ENCODE results near the gene TEAD3.

TEAD3 gene

DNA sequence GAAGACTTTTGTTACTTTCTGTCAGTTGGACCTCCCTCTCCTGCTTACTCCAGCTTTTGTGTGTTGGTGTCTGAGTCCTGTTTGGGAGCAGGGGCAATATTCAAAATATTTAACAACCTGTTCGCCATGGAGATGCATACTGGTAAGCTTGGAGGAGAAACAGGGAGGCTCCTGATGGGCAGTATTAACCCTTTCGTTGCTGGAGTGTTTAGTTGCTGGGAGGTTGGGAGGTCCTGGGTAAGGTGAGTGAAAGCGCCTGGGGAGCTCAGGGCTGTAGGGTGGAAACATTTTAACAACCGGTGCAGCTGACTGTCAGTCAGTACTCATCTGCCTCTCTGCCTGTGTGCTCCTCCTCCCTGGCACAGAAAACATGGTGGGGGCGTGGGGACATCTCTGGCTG, 11.7 kb upstream of the TEAD3 start:
- Histone ChIP-seq H3K4me1 (ENCODE audit: control insufficient read depth, insufficient read depth, low read length) (no peaks in the 10 kb centered on the region), H3K9ac (ENCODE audit: low read length) (no peak overlapping the region), H3K36me3 (ENCODE audit: control insufficient read depth, insufficient read depth, low read length) (no peaks in the 10 kb centered on the region), H3K27ac (ENCODE audit: low read depth, low read length) (no peak overlapping the region), H3K27me3 (ENCODE audit: control insufficient read depth, insufficient read depth, low read length) (peaks cover 3% of the 10 kb centered on the region), H3K4me3 (ENCODE audit: low read length) (no peak overlapping the region)

DNA sequence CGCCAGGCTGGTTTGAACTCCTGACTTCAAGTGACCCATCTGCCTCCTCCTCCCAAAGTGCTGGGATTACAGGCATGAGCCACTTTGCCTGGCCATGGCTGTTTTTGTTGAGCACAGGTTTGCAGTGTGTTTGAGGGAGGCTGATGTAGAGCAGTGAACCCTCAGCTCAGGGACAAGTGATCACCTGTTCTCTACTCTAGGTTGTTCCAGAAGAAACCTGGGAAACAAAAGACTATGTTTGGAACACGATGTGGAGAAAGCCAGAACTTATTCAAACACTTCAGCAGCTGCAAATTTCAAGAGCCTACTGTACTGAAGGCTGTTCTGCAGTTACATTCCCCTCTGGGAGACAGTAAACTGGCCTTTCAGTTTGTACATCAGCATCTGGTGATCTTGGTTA, 11.1 kb upstream of the TEAD3 start:
- Histone ChIP-seq H3K36me3 (ENCODE audit: control insufficient read depth, insufficient read depth, low read length) (no peaks in the 10 kb centered on the region), H3K4me3 (ENCODE audit: low read length) (no peak overlapping the region), H3K27ac (ENCODE audit: low read depth, low read length) (no peak overlapping the region), H3K4me1 (ENCODE audit: control insufficient read depth, insufficient read depth, low read length) (no peaks in the 10 kb centered on the region), H3K27me3 (ENCODE audit: control insufficient read depth, insufficient read depth, low read length) (peaks cover 3% of the 10 kb centered on the region), H3K9ac (ENCODE audit: low read length) (no peak overlapping the region)

DNA sequence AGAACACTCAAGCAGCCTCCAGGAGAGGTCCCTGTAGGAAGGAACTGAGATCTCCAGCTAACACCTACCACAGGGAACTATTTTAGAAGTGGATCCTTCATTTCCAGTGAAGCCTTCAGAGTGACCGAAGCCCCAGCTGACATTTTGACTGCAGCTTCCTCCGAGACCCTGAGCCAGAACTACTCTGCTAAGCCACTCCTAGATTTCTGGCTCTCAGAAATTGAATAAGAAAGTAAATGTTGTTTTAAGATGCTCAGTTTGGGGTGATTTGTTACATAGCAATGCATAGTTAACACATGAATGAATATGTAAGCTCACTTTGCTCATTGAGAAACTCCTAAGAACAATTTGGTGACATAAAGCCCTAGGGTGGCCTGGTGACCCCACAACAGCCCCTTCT, 10.3 kb upstream of the TEAD3 start:
- Histone ChIP-seq H3K27me3 (ENCODE audit: control insufficient read depth, insufficient read depth, low read length) (peaks cover 2% of the 10 kb centered on the region), H3K27ac (ENCODE audit: low read depth, low read length) (no peak overlapping the region), H3K9ac (ENCODE audit: low read length) (no peak overlapping the region), H3K4me1 (ENCODE audit: control insufficient read depth, insufficient read depth, low read length) (no peaks in the 10 kb centered on the region), H3K36me3 (ENCODE audit: control insufficient read depth, insufficient read depth, low read length) (no peaks in the 10 kb centered on the region), H3K4me3 (ENCODE audit: low read length) (no peak overlapping the region)

DNA sequence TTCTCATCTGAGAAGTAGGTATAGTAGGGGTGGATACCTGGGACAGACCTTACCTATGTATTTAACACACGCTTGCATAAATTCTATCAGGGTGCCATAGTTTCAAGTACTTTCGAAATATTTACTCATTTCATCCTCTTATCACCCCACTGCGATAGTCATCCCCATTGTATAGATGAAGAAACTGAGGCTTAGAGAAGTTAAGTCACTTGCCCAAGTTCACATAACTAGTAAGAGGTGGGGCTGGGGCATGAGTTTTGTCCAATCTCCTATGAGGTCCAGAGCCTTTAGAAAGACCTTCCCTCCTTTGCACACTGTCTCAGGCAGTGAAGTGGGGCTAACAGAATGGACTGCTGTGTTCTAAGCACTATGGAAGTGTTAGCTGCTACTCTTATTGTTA, 9.7 kb upstream of the TEAD3 start:
- Histone ChIP-seq H3K36me3 (ENCODE audit: control insufficient read depth, insufficient read depth, low read length) (no peaks in the 10 kb centered on the region), H3K4me1 (ENCODE audit: control insufficient read depth, insufficient read depth, low read length) (no peaks in the 10 kb centered on the region), H3K27me3 (ENCODE audit: control insufficient read depth, insufficient read depth, low read length) (peaks cover 2% of the 10 kb centered on the region), H3K9ac (ENCODE audit: low read length) (no peak overlapping the region), H3K4me3 (ENCODE audit: low read length) (no peak overlapping the region), H3K27ac (ENCODE audit: low read depth, low read length) (no peak overlapping the region)

DNA sequence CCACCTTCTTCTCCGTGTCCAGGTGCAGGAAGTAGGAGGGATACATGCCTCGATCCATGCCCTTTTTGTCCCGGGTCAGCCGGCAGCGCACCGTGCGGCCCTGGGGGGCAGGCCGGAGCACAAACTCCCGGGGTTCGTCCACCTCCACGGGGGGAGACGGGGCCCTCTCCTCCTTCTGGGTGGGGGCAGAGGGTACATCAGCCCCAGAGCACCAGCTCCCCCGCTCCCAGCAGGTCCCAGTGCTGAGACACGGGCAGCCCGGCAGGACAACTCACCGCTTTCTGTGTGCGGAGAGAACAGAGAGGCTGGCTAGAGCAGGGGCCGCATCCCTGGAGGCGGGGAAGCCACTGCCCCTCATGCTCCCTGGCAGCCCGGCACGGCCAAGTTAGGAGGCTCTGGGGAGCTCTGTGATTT, 9.1 kb upstream of the TEAD3 start:
- Histone ChIP-seq H3K9ac (ENCODE audit: low read length) (no peak overlapping the region), H3K36me3 (ENCODE audit: control insufficient read depth, insufficient read depth, low read length) (no peaks in the 10 kb centered on the region), H3K4me1 (ENCODE audit: control insufficient read depth, insufficient read depth, low read length) (no peaks in the 10 kb centered on the region), H3K27me3 (ENCODE audit: control insufficient read depth, insufficient read depth, low read length) (peaks cover 2% of the 10 kb centered on the region), H3K27ac (ENCODE audit: low read depth, low read length) (no peak overlapping the region), H3K4me3 (ENCODE audit: low read length) (no peak overlapping the region)

DNA sequence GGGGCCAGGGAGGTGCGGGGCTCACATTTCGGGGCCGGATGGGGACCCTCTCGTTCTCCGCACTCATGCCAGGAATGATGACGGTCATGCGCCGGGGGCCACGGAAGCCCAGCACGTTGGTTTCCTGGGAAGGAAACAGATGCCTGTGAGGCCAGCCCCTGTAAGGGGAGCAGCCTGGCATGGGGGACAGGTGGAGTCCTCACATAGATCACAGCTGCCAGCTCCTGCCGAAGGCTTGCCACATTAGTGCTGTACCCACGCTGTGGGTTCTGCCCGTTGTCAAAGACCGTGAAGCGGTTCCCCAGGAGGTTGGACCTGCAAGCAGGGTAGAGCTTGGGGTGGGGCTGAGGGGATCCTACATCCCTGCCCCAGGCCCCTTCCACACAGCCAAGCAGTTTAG, 6.7 kb upstream of the TEAD3 start:
- no peak overlapping the region for H3K4me3 ChIP-seq (ENCODE audit: low read length)
- H3K27ac ChIP-seq (ENCODE audit: low read depth, low read length), result no peak overlapping the region
- H3K4me1 ChIP-seq (ENCODE audit: control insufficient read depth, insufficient read depth, low read length), result no peaks in the 10 kb centered on the region
- no peaks in the 10 kb centered on the region for H3K27me3 ChIP-seq (ENCODE audit: control insufficient read depth, insufficient read depth, low read length)
- no peaks in the 10 kb centered on the region for H3K36me3 ChIP-seq (ENCODE audit: control insufficient read depth, insufficient read depth, low read length)
- H3K9ac ChIP-seq (ENCODE audit: low read length), result no peak overlapping the region

DNA sequence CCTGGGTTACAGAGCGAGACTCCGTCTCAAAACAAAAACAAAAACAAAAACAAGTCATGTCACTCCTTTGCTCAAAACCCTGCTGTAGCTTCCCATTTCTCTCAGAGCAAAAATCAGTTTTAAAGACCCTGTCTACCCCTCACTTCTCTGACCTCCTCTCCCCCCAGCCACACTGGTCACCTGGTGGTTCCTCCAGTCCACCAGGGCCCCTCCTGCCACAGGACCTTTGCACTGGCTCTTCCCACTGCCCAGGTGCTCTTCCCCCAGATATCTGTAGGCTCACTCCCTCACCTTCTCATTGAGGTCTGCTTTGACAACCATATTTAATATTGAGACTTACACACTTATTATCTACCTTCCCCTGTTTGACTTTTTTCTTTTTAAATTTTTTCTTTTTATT, 4.9 kb upstream of the TEAD3 start:
- no peak overlapping the region for H3K4me3 ChIP-seq (ENCODE audit: low read length)
- H3K4me1 ChIP-seq (ENCODE audit: control insufficient read depth, insufficient read depth, low read length), result no peaks in the 10 kb centered on the region
- H3K9ac ChIP-seq (ENCODE audit: low read length), result no peak overlapping the region
- no peaks in the 10 kb centered on the region for H3K36me3 ChIP-seq (ENCODE audit: control insufficient read depth, insufficient read depth, low read length)
- H3K27ac ChIP-seq (ENCODE audit: low read depth, low read length), result no peak overlapping the region
- no peaks in the 10 kb centered on the region for H3K27me3 ChIP-seq (ENCODE audit: control insufficient read depth, insufficient read depth, low read length)

DNA sequence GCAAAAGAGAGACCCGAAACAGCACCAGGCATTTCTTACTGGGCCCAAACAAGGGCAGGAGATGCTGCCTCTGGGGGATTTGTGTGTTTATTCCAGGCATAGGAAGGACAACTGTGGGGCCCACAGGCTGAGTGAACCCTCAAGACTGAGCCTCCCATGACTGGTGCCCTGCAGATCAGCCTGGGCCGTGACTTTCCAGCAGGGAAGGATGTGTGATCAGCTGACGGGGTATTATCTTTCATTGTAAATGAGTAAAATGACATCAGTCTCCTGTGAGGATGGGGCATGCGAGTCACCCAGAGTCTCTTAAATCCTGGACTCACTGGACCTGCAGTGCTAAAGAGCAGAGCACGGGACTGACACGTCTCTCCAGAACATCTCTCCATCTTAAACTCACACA, 3.9 kb upstream of the TEAD3 start:
- Histone ChIP-seq H3K27me3 (ENCODE audit: control insufficient read depth, insufficient read depth, low read length) (no peaks in the 10 kb centered on the region), H3K36me3 (ENCODE audit: control insufficient read depth, insufficient read depth, low read length) (no peaks in the 10 kb centered on the region), H3K9ac (ENCODE audit: low read length) (no peak overlapping the region), H3K4me1 (ENCODE audit: control insufficient read depth, insufficient read depth, low read length) (no peaks in the 10 kb centered on the region), H3K4me3 (ENCODE audit: low read length) (no peak overlapping the region), H3K27ac (ENCODE audit: low read depth, low read length) (no peak overlapping the region)

DNA sequence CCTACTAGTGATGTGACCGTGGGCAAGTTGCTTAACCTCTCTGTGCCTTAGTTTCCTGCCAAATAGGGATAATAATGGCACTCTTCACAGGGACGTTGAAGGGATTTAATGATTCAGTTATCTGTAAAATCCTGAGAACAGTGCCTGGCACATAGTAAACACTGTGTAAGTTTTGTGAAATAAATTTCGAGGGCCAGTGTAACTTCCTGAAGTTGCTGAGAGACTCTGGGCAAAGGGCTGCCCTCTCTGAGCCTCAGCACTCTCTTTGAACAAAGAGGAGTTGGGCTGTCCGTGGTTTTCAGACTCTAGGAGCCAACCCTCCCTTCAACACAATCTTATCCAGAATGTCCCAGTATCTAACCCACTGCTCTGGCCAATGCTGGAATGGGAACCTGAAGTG, 2.5 kb upstream of the TEAD3 start:
- H3K4me3 ChIP-seq (ENCODE audit: low read length), result no peak overlapping the region
- no peaks in the 10 kb centered on the region for H3K36me3 ChIP-seq (ENCODE audit: control insufficient read depth, insufficient read depth, low read length)
- no peak overlapping the region for H3K27ac ChIP-seq (ENCODE audit: low read depth, low read length)
- peaks cover 2% of the 10 kb centered on the region for H3K4me1 ChIP-seq (ENCODE audit: control insufficient read depth, insufficient read depth, low read length)
- no peaks in the 10 kb centered on the region for H3K27me3 ChIP-seq (ENCODE audit: control insufficient read depth, insufficient read depth, low read length)
- H3K9ac ChIP-seq (ENCODE audit: low read length), result no peak overlapping the region

DNA sequence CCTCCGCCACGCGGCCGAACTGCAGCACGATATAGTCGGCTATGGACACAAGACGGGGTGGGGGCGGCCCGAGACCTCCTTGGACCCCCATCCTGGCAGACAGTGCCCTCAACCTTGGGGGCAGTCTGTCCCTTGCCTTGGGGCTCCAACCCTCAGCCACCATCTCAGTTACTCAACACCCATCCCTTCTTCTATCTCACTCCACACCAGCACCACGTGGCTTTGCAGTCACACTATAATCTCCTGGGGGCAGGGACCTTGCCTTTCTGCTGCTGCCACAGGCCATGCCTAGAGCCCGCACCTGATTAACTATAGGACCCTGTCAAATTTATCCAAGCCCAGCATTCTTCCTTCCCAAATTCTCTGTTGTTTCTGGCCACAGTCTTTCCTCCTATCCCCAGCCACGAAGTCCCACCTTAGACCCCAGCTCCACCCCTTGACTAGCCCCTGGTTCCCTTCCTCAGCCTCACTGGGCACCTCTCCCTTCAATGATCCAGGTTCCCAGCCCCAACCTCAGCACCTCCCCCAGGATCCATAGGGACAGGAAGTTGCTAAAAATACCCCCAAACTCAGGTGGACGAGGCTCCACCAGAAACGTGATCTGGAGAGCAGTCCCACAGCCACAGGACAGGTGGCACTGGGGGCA, 1.7 kb upstream of the TEAD3 start:
- Histone ChIP-seq H3K36me3 (ENCODE audit: control insufficient read depth, insufficient read depth, low read length) (no peaks in the 10 kb centered on the region), H3K27me3 (ENCODE audit: control insufficient read depth, insufficient read depth, low read length) (no peaks in the 10 kb centered on the region), H3K4me3 (ENCODE audit: low read length) (peak overlapping the region; percentile 61), H3K27ac (ENCODE audit: low read depth, low read length) (peak overlapping the region; percentile 97), H3K4me1 (ENCODE audit: control insufficient read depth, insufficient read depth, low read length) (peaks cover 11% of the 10 kb centered on the region), H3K9ac (ENCODE audit: low read length) (no peak overlapping the region)

DNA sequence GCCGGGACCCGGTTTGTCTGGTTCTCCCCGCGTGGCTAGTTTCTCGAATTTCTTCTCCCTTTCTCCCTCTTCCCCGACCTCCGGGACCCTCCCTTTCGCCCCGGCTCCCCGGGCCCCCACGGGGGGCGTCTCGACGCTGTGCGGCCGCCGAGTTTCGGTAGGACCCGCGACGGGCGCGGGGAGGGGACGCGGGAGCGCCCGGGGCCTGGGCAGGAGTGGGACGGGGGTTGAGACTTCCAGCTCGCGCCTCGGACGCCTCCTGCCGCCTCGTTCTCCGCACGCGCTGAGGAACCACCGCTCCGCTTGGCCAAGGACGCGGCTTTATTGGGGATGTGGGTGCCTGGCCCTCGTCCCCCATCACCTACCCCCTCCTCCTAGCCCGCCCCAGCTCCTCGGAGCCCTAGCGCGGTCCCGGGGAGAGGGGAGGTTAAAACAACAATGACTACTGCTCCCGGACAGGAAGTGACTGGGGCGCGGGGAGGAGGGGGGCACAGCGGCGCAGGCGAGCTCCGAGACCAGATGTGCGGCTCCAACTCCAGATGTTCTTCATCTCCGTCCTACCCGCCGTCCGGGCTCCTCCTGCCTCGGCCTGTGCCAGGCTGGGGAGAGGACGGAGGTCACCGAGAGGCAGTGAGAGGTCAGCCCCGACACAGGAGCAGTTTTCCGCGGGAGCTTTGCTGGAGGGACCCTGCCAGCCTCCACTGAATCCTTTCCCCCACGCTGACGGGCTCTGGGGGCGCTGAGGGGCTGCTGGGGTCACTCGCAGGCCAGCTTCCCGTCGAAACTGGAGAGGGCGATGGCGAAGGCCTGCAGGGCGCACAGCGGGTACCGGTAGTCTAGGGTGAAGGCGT, 917 bp upstream of the TEAD3 start:
- no peaks in the 10 kb centered on the region for H3K36me3 ChIP-seq (ENCODE audit: control insufficient read depth, insufficient read depth, low read length)
- H3K27ac ChIP-seq (ENCODE audit: low read depth, low read length), result peak overlapping the region; percentile 97
- H3K4me1 ChIP-seq (ENCODE audit: control insufficient read depth, insufficient read depth, low read length), result peaks cover 17% of the 10 kb centered on the region
- H3K27me3 ChIP-seq (ENCODE audit: control insufficient read depth, insufficient read depth, low read length), result no peaks in the 10 kb centered on the region
- H3K4me3 ChIP-seq (ENCODE audit: low read length), result peak overlapping the region; percentile 68
- H3K9ac ChIP-seq (ENCODE audit: low read length), result peak overlapping the region; percentile 60

DNA sequence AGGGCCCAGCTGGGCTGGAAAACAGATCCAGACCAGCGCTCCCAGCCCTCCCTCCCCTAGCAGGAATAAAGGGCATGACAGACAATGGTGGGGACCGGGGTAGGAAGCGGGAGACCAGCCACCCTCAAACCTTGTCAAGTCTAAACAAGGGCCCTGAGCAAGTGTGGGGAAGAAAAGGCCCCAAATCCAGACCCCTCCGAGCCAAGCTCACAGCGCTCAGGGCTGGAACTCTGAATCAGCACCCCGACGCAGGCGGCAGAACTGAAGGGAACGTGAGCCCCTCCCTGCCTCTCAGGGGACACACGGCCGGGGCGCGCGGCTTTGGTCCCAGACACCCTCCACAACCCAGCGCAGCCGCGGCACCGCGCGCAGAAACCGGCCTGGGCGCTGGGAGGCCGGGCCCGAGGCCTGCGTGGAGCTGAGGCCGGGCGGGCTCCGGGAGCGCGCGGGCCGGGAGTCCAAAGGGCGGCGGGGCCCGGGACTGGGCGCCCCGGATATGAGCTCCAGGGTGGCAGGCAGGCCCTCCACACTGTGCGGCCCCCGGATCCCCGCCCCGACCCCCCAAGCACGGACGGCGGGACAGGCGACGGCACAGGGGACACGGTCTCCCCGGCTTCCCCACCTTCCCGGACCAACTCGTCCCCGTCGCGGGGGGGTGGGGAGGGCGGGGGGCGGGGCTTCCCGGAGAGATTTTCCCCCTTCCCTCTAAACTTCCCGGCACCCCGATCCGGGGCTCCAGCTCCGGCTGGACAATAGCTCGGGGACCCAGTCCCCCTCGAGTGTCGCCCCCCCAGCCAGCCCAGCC, 641 bp downstream of the TEAD3 start:
- H3K27ac ChIP-seq (ENCODE audit: low read depth, low read length), result peak overlapping the region; percentile 99
- H3K4me3 ChIP-seq (ENCODE audit: low read length), result peak overlapping the region; percentile 85
- peaks cover 32% of the 10 kb centered on the region for H3K4me1 ChIP-seq (ENCODE audit: control insufficient read depth, insufficient read depth, low read length)
- H3K36me3 ChIP-seq (ENCODE audit: control insufficient read depth, insufficient read depth, low read length), result no peaks in the 10 kb centered on the region
- H3K27me3 ChIP-seq (ENCODE audit: control insufficient read depth, insufficient read depth, low read length), result no peaks in the 10 kb centered on the region
- H3K9ac ChIP-seq (ENCODE audit: low read length), result peak overlapping the region; percentile 80
